ENCODE data around the gene NID2. TPM values are rescaled to one million over a fixed set of nuclear protein-coding genes. Genes with fewer than 3 reads are reported as not detected.
A peak's percentile ranks its signal among the peaks of the same experiment; 100 is the strongest.

NID2 gene
- total and polyA plus RNA-seq, 2 of the 4 experiments (the other 2 are of a cell fraction) = 101 to 303 TPM

DNA sequence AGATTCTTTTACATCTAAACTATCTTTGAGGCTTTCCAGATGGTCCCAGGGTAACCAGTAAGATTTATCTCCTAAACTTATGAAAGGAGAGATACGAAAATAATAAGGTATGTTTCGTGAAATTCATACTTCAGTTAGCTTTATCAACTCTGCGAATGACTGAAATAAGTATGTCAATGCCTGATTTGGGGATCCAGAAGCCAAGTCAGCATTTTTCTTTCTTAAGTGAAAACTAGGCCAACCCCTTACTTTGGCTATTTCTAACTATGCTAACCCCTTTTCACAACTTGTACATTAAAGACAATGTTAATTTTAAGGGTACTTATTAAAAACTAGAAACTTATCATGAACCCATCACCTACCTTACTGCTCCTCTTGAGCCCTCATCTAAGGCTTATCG is 26.9 kb upstream of the NID2 start:
- in situ Hi-C loops (cut with MboI; ENCODE audit: low sequenced_read_pairs) = no loop called here

More for the DNA sequence above, 26.9 kb upstream of the NID2 start:
- no peak overlapping the region for H3K27ac ChIP-seq (ENCODE audit: insufficient read depth, low read length)
- H2BK120ac ChIP-seq (ENCODE audit: low read depth, low read length) = no peak overlapping the region
- H2AK5ac ChIP-seq (ENCODE audit: low read depth, low read length) = no peak overlapping the region
- intact Hi-C loops (cut with micrococcal nuclease) (no loop called here), dilution Hi-C loops (cut with HindIII; ENCODE audit: low sequenced_read_pairs, unreplicated experiment) (no loop called here)
- H3K18ac ChIP-seq (ENCODE audit: low read depth, low read length) = no peak overlapping the region
- H2AFZ ChIP-seq (replicated peaks; ENCODE audit: low read length, poor library complexity) = no peak overlapping the region
- TF ChIP-seq, protein P1, sequence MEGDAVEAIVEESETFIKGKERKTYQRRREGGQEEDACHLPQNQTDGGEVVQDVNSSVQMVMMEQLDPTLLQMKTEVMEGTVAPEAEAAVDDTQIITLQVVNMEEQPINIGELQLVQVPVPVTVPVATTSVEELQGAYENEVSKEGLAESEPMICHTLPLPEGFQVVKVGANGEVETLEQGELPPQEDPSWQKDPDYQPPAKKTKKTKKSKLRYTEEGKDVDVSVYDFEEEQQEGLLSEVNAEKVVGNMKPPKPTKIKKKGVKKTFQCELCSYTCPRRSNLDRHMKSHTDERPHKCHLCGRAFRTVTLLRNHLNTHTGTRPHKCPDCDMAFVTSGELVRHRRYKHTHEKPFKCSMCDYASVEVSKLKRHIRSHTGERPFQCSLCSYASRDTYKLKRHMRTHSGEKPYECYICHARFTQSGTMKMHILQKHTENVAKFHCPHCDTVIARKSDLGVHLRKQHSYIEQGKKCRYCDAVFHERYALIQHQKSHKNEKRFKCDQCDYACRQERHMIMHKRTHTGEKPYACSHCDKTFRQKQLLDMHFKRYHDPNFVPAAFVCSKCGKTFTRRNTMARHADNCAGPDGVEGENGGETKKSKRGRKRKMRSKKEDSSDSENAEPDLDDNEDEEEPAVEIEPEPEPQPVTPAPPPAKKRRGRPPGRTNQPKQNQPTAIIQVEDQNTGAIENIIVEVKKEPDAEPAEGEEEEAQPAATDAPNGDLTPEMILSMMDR (conservative IDR thresholded peaks at IDR 0.05; ENCODE audit: low read depth, low read length) = no peak
- TF ChIP-seq MAFK (IDR thresholded peaks at IDR 0.05; ENCODE audit: low read depth, low read length) (peak; percentile 69), RCOR1 (IDR thresholded peaks at IDR 0.05; ENCODE audit: insufficient replicate concordance, low read length) (no peak)
- no peaks in the 10 kb centered on the region for H3K36me3 ChIP-seq (ENCODE audit: control insufficient read depth, insufficient read depth, low read length)
- H3K79me1 ChIP-seq (ENCODE audit: low read depth in 1 of 2, low read length in 2 of 2) = no peaks in the 10 kb centered on the region
- H2BK20ac ChIP-seq (ENCODE audit: low read depth, low read length) = no peak overlapping the region
- H4K20me1 ChIP-seq (ENCODE audit: insufficient read depth, low read length) = no peaks in the 10 kb centered on the region
- ATAC-seq (ENCODE audit: low read depth) (no peak), DNase-seq (no peak)
- ChIA-PET CTCF (no interaction called here), POLR2A (ENCODE audit: unreplicated experiment) (no interaction called here)
- H2AK9ac ChIP-seq (replicated peaks; ENCODE audit: low read depth, low read length, poor library complexity) = no peak overlapping the region
- no peak overlapping the region for H4K5ac ChIP-seq (ENCODE audit: low read depth, low read length)
- H3K4me3 ChIP-seq (ENCODE audit: insufficient read depth, low read depth, low read length) = no peak overlapping the region
- H2BK15ac ChIP-seq (ENCODE audit: low read depth, low read length) = no peak overlapping the region
- no peak overlapping the region for H3K14ac ChIP-seq (replicated peaks; ENCODE audit: low read depth, low read length)
- no peaks in the 10 kb centered on the region for H3K4me1 ChIP-seq (ENCODE audit: control insufficient read depth, insufficient read depth, low read length)
- no peaks in the 10 kb centered on the region for H3K27me3 ChIP-seq (ENCODE audit: control insufficient read depth, insufficient read depth, low read length)
- H3K9me3 ChIP-seq (ENCODE audit: control insufficient read depth, insufficient read depth, low read length) = no peaks in the 10 kb centered on the region
- H3K4ac ChIP-seq (ENCODE audit: low read depth, low read length) = no peak overlapping the region
- H3K4me2 ChIP-seq (ENCODE audit: low read depth, low read length) = no peak overlapping the region
- H3K23ac ChIP-seq (ENCODE audit: low read depth, low read length) = no peak overlapping the region
- H2BK5ac ChIP-seq (ENCODE audit: low read depth, low read length, poor library complexity, severe bottlenecking) = no peak overlapping the region
- no peak overlapping the region for H3K56ac ChIP-seq (ENCODE audit: extremely low read depth, insufficient read depth, low read length)
- H3K9ac ChIP-seq (ENCODE audit: low read depth, low read length) = no peak overlapping the region
- BruUV-seq (replicated peaks) = no TSS peak
- WGBS, 2 experiments (ENCODE audit: extremely low coverage in 2 of 2, insufficient read length in 1 of 2) = 83% methylated on average over 1 of the region's 4 CpGs; no CpG with 5 or more reads in 1 of the 2 experiments
- no peak overlapping the region for H4K91ac ChIP-seq (ENCODE audit: insufficient read depth, low read depth, low read length)
- H3K9me1 ChIP-seq (ENCODE audit: insufficient read depth, low read length) = no peaks in the 10 kb centered on the region
- H4K8ac ChIP-seq (ENCODE audit: low read depth in 2 of 2, low read length in 2 of 2) = no peak overlapping the region
